SK-N-SH treated with all-trans-retinoic acid at 6 μM for 48 hours (cell line): ENCODE measurements around the gene MTA3.

Experiments used
- PPARA ChIP-seq: fragments of 250-450 bp; sonication (Bioruptor Pico); IDR thresholded peaks from 2 replicates; pipeline ENCODE4 v1.5.0; 2020; ENCODE audit warnings: mild to moderate bottlenecking, borderline replicate concordance
- TCF4 ChIP-seq: fragments of 250-450 bp; sonication (Bioruptor Pico); IDR thresholded peaks from 2 replicates; pipeline ENCODE4 v1.8.0; 2021; ENCODE audit warnings: mild to moderate bottlenecking, moderate library complexity, borderline replicate concordance
- ZFP30 ChIP-seq: fragments of 450-650 bp; formaldehyde crosslinking; IDR thresholded peaks from 2 replicates; pipeline ENCODE4 v1.5.0; 2022; ENCODE audit warnings: mild to moderate bottlenecking, moderate library complexity
- ZNF8 ChIP-seq: fragments of 450-650 bp; formaldehyde crosslinking; IDR thresholded peaks from 2 replicates; pipeline ENCODE4 v1.5.0; 2020; ENCODE audit warnings: mild to moderate bottlenecking, moderate library complexity
- TF ChIP-seq, protein P1 (sequence below): fragments of 250-450 bp; sonication (Bioruptor Pico); IDR thresholded peaks from 2 replicates; pipeline ENCODE4 v1.5.0; 2020; ENCODE audit warnings: mild to moderate bottlenecking, moderate library complexity
- TF ChIP-seq, protein P2 (sequence below): fragments of 250-450 bp; sonication (Bioruptor Pico); IDR thresholded peaks from 2 replicates; pipeline ENCODE4 v1.8.0; 2020; ENCODE audit warnings: mild to moderate bottlenecking, moderate library complexity, borderline replicate concordance
- TF ChIP-seq, protein P3 (sequence below): fragments of 250-450 bp; sonication (Bioruptor Pico); IDR thresholded peaks from 2 replicates; pipeline ENCODE4 v1.5.1; 2020; ENCODE audit warnings: low read depth, mild to moderate bottlenecking, moderate library complexity

DNA sequence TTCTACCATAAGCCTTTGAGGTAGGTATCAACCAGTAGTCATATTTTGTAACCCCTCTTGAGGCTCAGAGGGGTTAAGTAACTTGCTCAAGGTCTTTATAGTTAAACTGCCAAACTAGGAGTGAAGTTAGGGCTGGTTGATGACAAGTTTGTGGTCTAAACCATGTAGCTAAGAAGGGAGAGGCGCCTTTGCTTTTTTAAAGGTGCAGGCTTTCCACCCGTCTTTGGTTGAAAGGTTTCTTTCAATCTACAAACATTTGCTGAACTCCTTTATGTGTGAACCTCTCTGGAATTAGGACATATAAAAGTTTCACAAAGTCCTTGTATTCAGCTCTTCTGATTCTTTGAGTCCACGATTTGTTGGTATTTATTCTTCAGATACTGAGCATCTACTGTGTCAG, 2.4 kb upstream of the MTA3 start:
- TF ChIP-seq, protein P1, sequence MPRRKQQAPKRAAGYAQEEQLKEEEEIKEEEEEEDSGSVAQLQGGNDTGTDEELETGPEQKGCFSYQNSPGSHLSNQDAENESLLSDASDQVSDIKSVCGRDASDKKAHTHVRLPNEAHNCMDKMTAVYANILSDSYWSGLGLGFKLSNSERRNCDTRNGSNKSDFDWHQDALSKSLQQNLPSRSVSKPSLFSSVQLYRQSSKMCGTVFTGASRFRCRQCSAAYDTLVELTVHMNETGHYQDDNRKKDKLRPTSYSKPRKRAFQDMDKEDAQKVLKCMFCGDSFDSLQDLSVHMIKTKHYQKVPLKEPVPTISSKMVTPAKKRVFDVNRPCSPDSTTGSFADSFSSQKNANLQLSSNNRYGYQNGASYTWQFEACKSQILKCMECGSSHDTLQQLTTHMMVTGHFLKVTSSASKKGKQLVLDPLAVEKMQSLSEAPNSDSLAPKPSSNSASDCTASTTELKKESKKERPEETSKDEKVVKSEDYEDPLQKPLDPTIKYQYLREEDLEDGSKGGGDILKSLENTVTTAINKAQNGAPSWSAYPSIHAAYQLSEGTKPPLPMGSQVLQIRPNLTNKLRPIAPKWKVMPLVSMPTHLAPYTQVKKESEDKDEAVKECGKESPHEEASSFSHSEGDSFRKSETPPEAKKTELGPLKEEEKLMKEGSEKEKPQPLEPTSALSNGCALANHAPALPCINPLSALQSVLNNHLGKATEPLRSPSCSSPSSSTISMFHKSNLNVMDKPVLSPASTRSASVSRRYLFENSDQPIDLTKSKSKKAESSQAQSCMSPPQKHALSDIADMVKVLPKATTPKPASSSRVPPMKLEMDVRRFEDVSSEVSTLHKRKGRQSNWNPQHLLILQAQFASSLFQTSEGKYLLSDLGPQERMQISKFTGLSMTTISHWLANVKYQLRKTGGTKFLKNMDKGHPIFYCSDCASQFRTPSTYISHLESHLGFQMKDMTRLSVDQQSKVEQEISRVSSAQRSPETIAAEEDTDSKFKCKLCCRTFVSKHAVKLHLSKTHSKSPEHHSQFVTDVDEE (CRISPR knock-in tag) = no peak
- TF ChIP-seq ZNF8 (CRISPR knock-in tag) = no peak
- TF ChIP-seq, protein P2, sequence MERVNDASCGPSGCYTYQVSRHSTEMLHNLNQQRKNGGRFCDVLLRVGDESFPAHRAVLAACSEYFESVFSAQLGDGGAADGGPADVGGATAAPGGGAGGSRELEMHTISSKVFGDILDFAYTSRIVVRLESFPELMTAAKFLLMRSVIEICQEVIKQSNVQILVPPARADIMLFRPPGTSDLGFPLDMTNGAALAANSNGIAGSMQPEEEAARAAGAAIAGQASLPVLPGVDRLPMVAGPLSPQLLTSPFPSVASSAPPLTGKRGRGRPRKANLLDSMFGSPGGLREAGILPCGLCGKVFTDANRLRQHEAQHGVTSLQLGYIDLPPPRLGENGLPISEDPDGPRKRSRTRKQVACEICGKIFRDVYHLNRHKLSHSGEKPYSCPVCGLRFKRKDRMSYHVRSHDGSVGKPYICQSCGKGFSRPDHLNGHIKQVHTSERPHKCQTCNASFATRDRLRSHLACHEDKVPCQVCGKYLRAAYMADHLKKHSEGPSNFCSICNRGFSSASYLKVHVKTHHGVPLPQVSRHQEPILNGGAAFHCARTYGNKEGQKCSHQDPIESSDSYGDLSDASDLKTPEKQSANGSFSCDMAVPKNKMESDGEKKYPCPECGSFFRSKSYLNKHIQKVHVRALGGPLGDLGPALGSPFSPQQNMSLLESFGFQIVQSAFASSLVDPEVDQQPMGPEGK (CRISPR knock-in tag) = no peak
- TF ChIP-seq, protein P3, sequence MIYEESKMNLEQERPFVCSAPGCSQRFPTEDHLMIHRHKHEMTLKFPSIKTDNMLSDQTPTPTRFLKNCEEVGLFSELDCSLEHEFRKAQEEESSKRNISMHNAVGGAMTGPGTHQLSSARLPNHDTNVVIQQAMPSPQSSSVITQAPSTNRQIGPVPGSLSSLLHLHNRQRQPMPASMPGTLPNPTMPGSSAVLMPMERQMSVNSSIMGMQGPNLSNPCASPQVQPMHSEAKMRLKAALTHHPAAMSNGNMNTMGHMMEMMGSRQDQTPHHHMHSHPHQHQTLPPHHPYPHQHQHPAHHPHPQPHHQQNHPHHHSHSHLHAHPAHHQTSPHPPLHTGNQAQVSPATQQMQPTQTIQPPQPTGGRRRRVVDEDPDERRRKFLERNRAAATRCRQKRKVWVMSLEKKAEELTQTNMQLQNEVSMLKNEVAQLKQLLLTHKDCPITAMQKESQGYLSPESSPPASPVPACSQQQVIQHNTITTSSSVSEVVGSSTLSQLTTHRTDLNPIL = no peak
- TF ChIP-seq TCF4 (CRISPR knock-in tag) = no peak
- no peak for TF ChIP-seq ZFP30
- TF ChIP-seq PPARA (CRISPR knock-in tag) = no peak
